ENCODE data around the gene PGRMC2.
"Not testable (repeated sequence)": the region's sequence is repeated elsewhere in the genome, so short reads cannot be mapped to it uniquely, and the experiment has no call there.

Gene PGRMC2

GRCh38 chr4:128249787-128250668 lies 37.6 kb downstream of the PGRMC2 start (continued):
- TF ChIP-seq ZNF623 (tag by site-specific recombination; IDR thresholded peaks at IDR 0.05) (no peak), GLI4 (tag by site-specific recombination; IDR thresholded peaks at IDR 0.05) (no peak), ZNF658 (tag by site-specific recombination; IDR thresholded peaks at IDR 0.05) (no peak)

DNA sequence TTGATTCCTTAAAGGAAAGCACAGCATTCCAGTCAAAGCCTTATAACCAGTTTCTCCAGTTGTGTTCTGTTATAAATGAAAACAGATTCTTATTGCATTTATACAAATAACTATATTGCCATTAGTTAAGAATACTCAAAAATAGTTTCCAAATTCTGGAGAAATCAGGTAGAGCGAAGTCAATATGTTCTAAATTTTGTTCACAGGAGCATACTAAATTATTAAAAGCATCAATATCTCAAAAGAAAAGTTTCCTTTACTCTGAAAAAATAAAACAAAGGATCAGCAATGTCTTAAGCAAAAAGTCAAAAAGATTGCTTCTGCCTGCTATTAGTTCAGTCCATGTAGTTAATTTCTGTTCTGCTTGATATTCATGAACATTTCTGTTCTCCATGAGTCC lies 39.7 kb downstream of the PGRMC2 start:
- Histone ChIP-seq H3K9me3 (ENCODE audit: control insufficient read depth, insufficient read depth, low read depth, low read length) (no peaks in the 10 kb centered on the region), H3K4me3 (ENCODE audit: low read depth, low read length) (no peak overlapping the region), H3K27ac (ENCODE audit: extremely low read depth, low read depth, low read length) (no peak overlapping the region), H3K4me1 (ENCODE audit: control insufficient read depth, insufficient read depth, low read length) (no peaks in the 10 kb centered on the region), H3K36me3 (ENCODE audit: control insufficient read depth in 2 of 2, insufficient read depth in 1 of 2, low read length in 2 of 2) (no peaks in the 10 kb centered on the region)
- TF ChIP-seq SETDB1 (IDR thresholded peaks at IDR 0.05; ENCODE audit: insufficient read length, low read length), result peak; percentile 61
- no peak for TF ChIP-seq ZNF114 (tag by site-specific recombination; IDR thresholded peaks at IDR 0.05)
- CTCF ChIA-PET, result no interaction called here
- POLR2A ChIA-PET, result no interaction called here

GRCh38 chr4:128245391-128245790 lies 42.2 kb downstream of the PGRMC2 start:
- CTCF ChIA-PET; H3K27ac ChIP-seq (ENCODE audit: extremely low read depth, low read depth, low read length); H3K9me3 ChIP-seq (ENCODE audit: control insufficient read depth, insufficient read depth, low read depth, low read length); POLR2A ChIA-PET; H3K4me3 ChIP-seq (ENCODE audit: low read depth, low read length); H3K4me1 ChIP-seq (ENCODE audit: control insufficient read depth, insufficient read depth, low read length); H3K36me3 ChIP-seq (ENCODE audit: control insufficient read depth in 2 of 2, insufficient read depth in 1 of 2, low read length in 2 of 2): not testable (repeated sequence)

DNA sequence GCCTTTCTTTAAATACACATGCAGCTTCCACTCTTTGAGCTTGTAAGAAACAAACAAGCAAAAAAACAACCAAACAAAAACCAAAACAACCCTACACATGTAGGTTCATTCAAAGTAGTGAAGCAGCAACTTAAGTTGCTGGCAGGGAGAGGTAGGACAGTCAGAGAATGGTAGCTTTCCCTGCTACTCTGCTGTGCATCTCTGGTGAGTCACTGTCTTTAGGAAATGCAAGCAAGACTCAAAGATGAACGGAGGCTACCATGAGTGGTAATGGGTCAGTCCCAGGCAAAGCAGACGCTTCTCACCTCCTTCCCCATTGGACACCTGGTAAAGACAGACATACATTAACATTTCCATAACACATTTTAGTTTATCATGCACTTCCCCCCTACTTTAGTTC lies 43.2 kb downstream of the PGRMC2 start:
- ChIA-PET POLR2A (no interaction called here), CTCF (no interaction called here)
- Histone ChIP-seq H3K27ac (ENCODE audit: extremely low read depth, low read depth, low read length) (no peak overlapping the region), H3K36me3 (ENCODE audit: control insufficient read depth in 2 of 2, insufficient read depth in 1 of 2, low read length in 2 of 2) (no peaks in the 10 kb centered on the region), H3K4me3 (ENCODE audit: low read depth, low read length) (no peak overlapping the region), H3K4me1 (ENCODE audit: control insufficient read depth, insufficient read depth, low read length) (no peaks in the 10 kb centered on the region), H3K9me3 (ENCODE audit: control insufficient read depth, insufficient read depth, low read depth, low read length) (no peaks in the 10 kb centered on the region)
- TF ChIP-seq ZNF449 (tag by site-specific recombination; IDR thresholded peaks at IDR 0.05) (no peak), ZNF544 (tag by site-specific recombination; IDR thresholded peaks at IDR 0.05) (no peak), ZNF530 (tag by site-specific recombination; IDR thresholded peaks at IDR 0.05; ENCODE audit: low read depth) (no peak)
- TF ChIP-seq, protein P1, sequence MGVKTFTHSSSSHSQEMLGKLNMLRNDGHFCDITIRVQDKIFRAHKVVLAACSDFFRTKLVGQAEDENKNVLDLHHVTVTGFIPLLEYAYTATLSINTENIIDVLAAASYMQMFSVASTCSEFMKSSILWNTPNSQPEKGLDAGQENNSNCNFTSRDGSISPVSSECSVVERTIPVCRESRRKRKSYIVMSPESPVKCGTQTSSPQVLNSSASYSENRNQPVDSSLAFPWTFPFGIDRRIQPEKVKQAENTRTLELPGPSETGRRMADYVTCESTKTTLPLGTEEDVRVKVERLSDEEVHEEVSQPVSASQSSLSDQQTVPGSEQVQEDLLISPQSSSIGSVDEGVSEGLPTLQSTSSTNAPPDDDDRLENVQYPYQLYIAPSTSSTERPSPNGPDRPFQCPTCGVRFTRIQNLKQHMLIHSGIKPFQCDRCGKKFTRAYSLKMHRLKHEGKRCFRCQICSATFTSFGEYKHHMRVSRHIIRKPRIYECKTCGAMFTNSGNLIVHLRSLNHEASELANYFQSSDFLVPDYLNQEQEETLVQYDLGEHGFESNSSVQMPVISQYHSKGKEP (tag by site-specific recombination; IDR thresholded peaks at IDR 0.05), result no peak
- TF ChIP-seq, protein P2, sequence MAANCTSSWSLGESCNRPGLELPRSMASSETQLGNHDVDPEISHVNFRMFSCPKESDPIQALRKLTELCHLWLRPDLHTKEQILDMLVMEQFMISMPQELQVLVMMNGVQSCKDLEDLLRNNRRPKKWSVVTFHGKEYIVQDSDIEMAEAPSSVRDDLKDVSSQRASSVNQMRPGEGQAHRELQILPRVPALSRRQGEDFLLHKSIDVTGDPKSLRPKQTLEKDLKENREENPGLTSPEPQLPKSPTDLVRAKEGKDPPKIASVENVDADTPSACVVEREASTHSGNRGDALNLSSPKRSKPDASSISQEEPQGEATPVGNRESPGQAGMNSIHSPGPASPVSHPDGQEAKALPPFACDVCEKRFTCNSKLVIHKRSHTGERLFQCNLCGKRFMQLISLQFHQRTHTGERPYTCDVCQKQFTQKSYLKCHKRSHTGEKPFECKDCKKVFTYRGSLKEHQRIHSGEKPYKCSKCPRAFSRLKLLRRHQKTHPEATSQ (tag by site-specific recombination; IDR thresholded peaks at IDR 0.05), result no peak

DNA sequence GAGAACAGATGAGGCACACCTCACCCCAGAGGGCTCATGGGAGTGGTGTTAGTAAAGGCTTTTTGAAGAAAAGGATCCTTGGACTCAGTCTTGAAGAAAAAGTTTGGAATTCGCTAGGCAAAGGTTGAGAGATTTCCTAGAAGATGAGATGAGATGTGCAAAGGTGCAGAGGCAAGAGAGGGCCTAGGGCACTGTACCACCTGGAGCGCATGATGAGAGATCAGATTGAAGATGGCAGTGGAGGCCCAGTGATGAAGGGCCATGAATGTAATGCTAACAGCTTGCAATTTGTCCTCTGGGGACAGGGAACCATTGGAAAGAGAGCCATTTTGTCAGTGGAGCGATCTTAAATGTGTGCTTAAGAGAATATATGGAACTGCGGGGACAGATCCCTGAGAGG lies 45.0 kb downstream of the PGRMC2 start:
- Histone ChIP-seq H3K4me1 (ENCODE audit: control insufficient read depth, insufficient read depth, low read length) (no peaks in the 10 kb centered on the region), H3K36me3 (ENCODE audit: control insufficient read depth in 2 of 2, insufficient read depth in 1 of 2, low read length in 2 of 2) (no peaks in the 10 kb centered on the region), H3K27ac (ENCODE audit: extremely low read depth, low read depth, low read length) (no peak overlapping the region), H3K4me3 (ENCODE audit: low read depth, low read length) (no peak overlapping the region), H3K9me3 (ENCODE audit: control insufficient read depth, insufficient read depth, low read depth, low read length) (no peaks in the 10 kb centered on the region)
- CTCF ChIA-PET, result no interaction called here
- POLR2A ChIA-PET, result no interaction called here
- TF ChIP-seq ZNF433 (tag by site-specific recombination; IDR thresholded peaks at IDR 0.05; ENCODE audit: low read depth) (no peak), ZNF548 (tag by site-specific recombination; IDR thresholded peaks at IDR 0.05) (no peak), ZNF426 (tag by site-specific recombination; IDR thresholded peaks at IDR 0.05) (no peak), ZNF138 (tag by site-specific recombination; IDR thresholded peaks at IDR 0.05; ENCODE audit: borderline replicate concordance) (no peak), ZNF596 (tag by site-specific recombination; IDR thresholded peaks at IDR 0.05) (no peak), ZBTB26 (tag by site-specific recombination; optimal IDR thresholded peaks at IDR 0.05) (no peak), GLI4 (tag by site-specific recombination; IDR thresholded peaks at IDR 0.05) (no peak), ZNF2 (tag by site-specific recombination; IDR thresholded peaks at IDR 0.05) (no peak), ZNF341 (tag by site-specific recombination; IDR thresholded peaks at IDR 0.05; ENCODE audit: low read depth) (no peak), KLF7 (tag by site-specific recombination; IDR thresholded peaks at IDR 0.05; ENCODE audit: borderline replicate concordance) (no peak)
